ENCODE data around the gene TRA2B. TPM values are rescaled to one million over a fixed set of nuclear protein-coding genes. Genes with fewer than 3 reads are reported as not detected.

Gene TRA2B
- total RNA-seq, 4 donors from 2014 or later, result 162 to 237 (median 202) TPM

GRCh38 chr3:185916042-185916833 lies 21.6 kb downstream of the TRA2B start:
- H3K4me3 ChIP-seq (replicated peaks in 1 of 3), result no peak overlapping the region
- H3K36me3 ChIP-seq, result peaks cover 65 to 75% of the 10 kb centered on the region in 2 donors
- intact Hi-C loops (cut with DNase I), result no loop called here
- no peak overlapping the region for H3K27ac ChIP-seq
- whole genome bisulfite sequencing, 2 donors, result 90% methylated on average over 5 of the region's 5 CpGs
- TF ChIP-seq POLR2A (IDR thresholded peaks at IDR 0.05) (no peak), CTCF (IDR thresholded peaks at IDR 0.05) (no peak)
- H3K27me3 ChIP-seq, result no peaks in the 10 kb centered on the region
- H3K9me3 ChIP-seq, result no peaks in the 10 kb centered on the region
- DNase-seq, result no peak
- H3K4me1 ChIP-seq, result no peaks in the 10 kb centered on the region

GRCh38 chr3:185915642-185916041 lies 22.2 kb downstream of the TRA2B start:
- TF ChIP-seq CTCF (IDR thresholded peaks at IDR 0.05) (no peak), POLR2A (IDR thresholded peaks at IDR 0.05) (no peak)
- 89 to 93% methylated on average over 4 of the region's 4 CpGs for WGBS, 2 donors
- H3K36me3 ChIP-seq, result peaks cover 59 to 69% of the 10 kb centered on the region in 2 donors
- no peak overlapping the region for H3K27ac ChIP-seq
- H3K4me3 ChIP-seq (replicated peaks in 1 of 3), result no peak overlapping the region
- no peak for DNase-seq
- no peaks in the 10 kb centered on the region for H3K27me3 ChIP-seq
- intact Hi-C loops (cut with DNase I), result no loop called here
- H3K4me1 ChIP-seq, result no peaks in the 10 kb centered on the region
- no peaks in the 10 kb centered on the region for H3K9me3 ChIP-seq

GRCh38 chr3:185914911-185915629 lies 22.7 kb downstream of the TRA2B start:
- Histone ChIP-seq H3K27ac (no peak overlapping the region), H3K27me3 (no peaks in the 10 kb centered on the region), H3K4me3 (replicated peaks in 1 of 3) (no peak overlapping the region), H3K9me3 (no peaks in the 10 kb centered on the region), H3K4me1 (no peaks in the 10 kb centered on the region), H3K36me3 (peaks cover 54 to 63% of the 10 kb centered on the region in 2 donors)
- no peak for DNase-seq
- WGBS, 2 donors, result 94 to 96% methylated on average over 6 of the region's 6 CpGs
- intact Hi-C loops (cut with DNase I), result no loop called here
- TF ChIP-seq CTCF (IDR thresholded peaks at IDR 0.05) (no peak), POLR2A (IDR thresholded peaks at IDR 0.05) (no peak)

- DNase-seq, result no peak
- H3K4me3 ChIP-seq (replicated peaks in 1 of 3), result no peak overlapping the region
- TF ChIP-seq CTCF (IDR thresholded peaks at IDR 0.05) (no peak), POLR2A (IDR thresholded peaks at IDR 0.05) (no peak)
- no peaks in the 10 kb centered on the region for H3K4me1 ChIP-seq
- 89% methylated on average over 7 of the region's 7 CpGs for WGBS, 2 donors
- H3K27ac ChIP-seq, result no peak overlapping the region
- no peaks in the 10 kb centered on the region for H3K27me3 ChIP-seq
- no peaks in the 10 kb centered on the region for H3K9me3 ChIP-seq
- intact Hi-C loops (cut with DNase I), result no loop called here
- peaks cover 42 to 45% of the 10 kb centered on the region in 2 donors for H3K36me3 ChIP-seq
Measured at GRCh38 chr3:185912929-185913901, 24.6 kb downstream of the TRA2B start.

Data from thyroid gland (tissue), 4 donors.